Chondrocyte (in vitro differentiated cells): ENCODE measurements around the gene DDTL. TPM values are rescaled to one million over a fixed set of nuclear protein-coding genes. Genes with fewer than 3 reads are reported as not detected.
"Not testable (repeated sequence)": the region's sequence is repeated elsewhere in the genome, so short reads cannot be mapped to it uniquely, and the experiment has no call there.

Source experiments
- DNase-seq: peaks from one replicate; pipeline ENCODE4 v3.0.0; 2021; ENCODE audit warnings: mixed read lengths, low spot score
- H3K27ac Mint-ChIP-seq: one replicate; pipeline ENCODE4 v1.8.0; 2021; ENCODE audit warnings: mild to moderate bottlenecking, moderate library complexity, mixed read lengths; ENCODE audit not compliant: unreplicated experiment
- H3K27me3 Mint-ChIP-seq: 2 replicates; pipeline ENCODE4 v1.8.0; 2021; ENCODE audit warnings: low read depth, mixed read lengths
- H3K36me3 Mint-ChIP-seq: 2 replicates; pipeline ENCODE4 v1.8.0; 2021; ENCODE audit warnings: low read depth, mixed read lengths
- H3K4me1 Mint-ChIP-seq: 2 replicates; pipeline ENCODE4 v1.8.0; 2021; ENCODE audit warnings: low read depth, mild to moderate bottlenecking, mixed read lengths
- H3K4me3 Mint-ChIP-seq: one replicate; pipeline ENCODE4 v1.8.0; 2021; ENCODE audit warnings: mild to moderate bottlenecking, moderate library complexity, mixed read lengths; ENCODE audit not compliant: unreplicated experiment
- H3K9me3 Mint-ChIP-seq: 2 replicates; pipeline ENCODE4 v1.8.0; 2021; ENCODE audit warnings: low read depth, mixed read lengths
- CTCF ChIP-seq: fragments of 200-600 bp; sonication (generic); IDR thresholded peaks from 2 replicates; pipeline ENCODE4 v1.5.0; 2021; ENCODE audit warnings: antibody characterized with exemption, mild to moderate bottlenecking, moderate library complexity
- total RNA-seq: library from RNA; stranded (reverse); gene quantifications from 3 replicates; pipeline ENCODE4 v1.2.1, GENCODE V29; 2021

DDTL gene
- total RNA-seq, 1 donor from 2014 or later: not detected

GRCh38 chr22:23956301-23956900 is 10.3 kb upstream of the DDTL start:
- H3K9me3 Mint-ChIP-seq, H3K27me3 Mint-ChIP-seq, H3K36me3 Mint-ChIP-seq, H3K4me1 Mint-ChIP-seq, H3K27ac Mint-ChIP-seq, H3K4me3 Mint-ChIP-seq, DNase-seq: not testable (repeated sequence)
- peak; percentile 85 for TF ChIP-seq CTCF

GRCh38 chr22:23961084-23961771 is 5.5 kb upstream of the DDTL start, which contains the start of gene GSTT2B:
GSTT2B (minus strand) TSS chr22:23961195; CDS start chr22:23961131, 64 bp downstream.
- H3K27me3 Mint-ChIP-seq, H3K9me3 Mint-ChIP-seq, H3K36me3 Mint-ChIP-seq, H3K27ac Mint-ChIP-seq, DNase-seq, H3K4me3 Mint-ChIP-seq, H3K4me1 Mint-ChIP-seq: not testable (repeated sequence)

GRCh38 chr22:23966094-23966493 is 594 bp upstream of the DDTL start:
- H3K9me3 Mint-ChIP-seq, DNase-seq, H3K27ac Mint-ChIP-seq, H3K4me1 Mint-ChIP-seq, H3K27me3 Mint-ChIP-seq, H3K4me3 Mint-ChIP-seq: not testable (repeated sequence)
- peaks cover 14% of the 10 kb centered on the region for H3K36me3 Mint-ChIP-seq

GRCh38 chr22:23969071-23969470 is 2.4 kb downstream of the DDTL start:
- no peaks in the 10 kb centered on the region for H3K27me3 Mint-ChIP-seq
- no peaks in the 10 kb centered on the region for H3K9me3 Mint-ChIP-seq
- TF ChIP-seq CTCF: no peak
- H3K36me3 Mint-ChIP-seq: peaks cover 15% of the 10 kb centered on the region
- peaks cover 3% of the 10 kb centered on the region for H3K4me1 Mint-ChIP-seq
- no peak overlapping the region for H3K4me3 Mint-ChIP-seq
- DNase-seq: no peak
- no peak overlapping the region for H3K27ac Mint-ChIP-seq

- no peaks in the 10 kb centered on the region for H3K9me3 Mint-ChIP-seq
- peaks cover 15% of the 10 kb centered on the region for H3K36me3 Mint-ChIP-seq
- H3K27me3 Mint-ChIP-seq: no peaks in the 10 kb centered on the region
- peaks cover 3% of the 10 kb centered on the region for H3K4me1 Mint-ChIP-seq
- H3K27ac Mint-ChIP-seq: no peak overlapping the region
- DNase-seq: no peak
- no peak for TF ChIP-seq CTCF
- H3K4me3 Mint-ChIP-seq: no peak overlapping the region
These were observed 3.5 kb downstream of the DDTL start for GRCh38 chr22:23970201-23970641.

- no peaks in the 10 kb centered on the region for H3K9me3 Mint-ChIP-seq
- H3K27me3 Mint-ChIP-seq: no peaks in the 10 kb centered on the region
- no peak for DNase-seq
- no peak overlapping the region for H3K4me3 Mint-ChIP-seq
- peaks cover 3% of the 10 kb centered on the region for H3K4me1 Mint-ChIP-seq
- no peak overlapping the region for H3K27ac Mint-ChIP-seq
- H3K36me3 Mint-ChIP-seq: peaks cover 15% of the 10 kb centered on the region
- no peak for TF ChIP-seq CTCF
These were observed 4.3 kb downstream of the DDTL start for GRCh38 chr22:23970816-23971486.

GRCh38 chr22:23971927-23972326 is 5.2 kb downstream of the DDTL start:
- peaks cover 15% of the 10 kb centered on the region for H3K36me3 Mint-ChIP-seq
- H3K27me3 Mint-ChIP-seq, H3K9me3 Mint-ChIP-seq, H3K27ac Mint-ChIP-seq, H3K4me1 Mint-ChIP-seq, H3K4me3 Mint-ChIP-seq, DNase-seq: not testable (repeated sequence)

- not testable (repeated sequence) for H3K27ac Mint-ChIP-seq, H3K4me3 Mint-ChIP-seq, H3K4me1 Mint-ChIP-seq, H3K27me3 Mint-ChIP-seq, DNase-seq, H3K9me3 Mint-ChIP-seq
- peaks cover 13% of the 10 kb centered on the region for H3K36me3 Mint-ChIP-seq
These were observed 7.7 kb downstream of the DDTL start, which contains the start of gene DDT for GRCh38 chr22:23974345-23974744. DDT (minus strand) TSS chr22:23974441; CDS start chr22:23974414, 27 bp downstream.
